ENCODE results near the gene GAL. TPM values are rescaled to one million over a fixed set of nuclear protein-coding genes. Genes with fewer than 3 reads are reported as not detected.

Gene GAL
- total and polyA plus RNA-seq, 4 donors: 0.61 to 1.8 TPM; not detected in 2

GRCh38 chr11:68641880-68642279 is 42.5 kb upstream of the GAL start:
- ATAC-seq (ENCODE audit: insufficient read depth, low FRiP score) (no peak), DNase-seq (no peak)
- Histone ChIP-seq H3K27ac (ENCODE audit: low read depth in 1 of 2, low read length in 1 of 2) (no peak overlapping the region), H3K4me1 (ENCODE audit: control insufficient read depth in 5 of 5, insufficient read depth in 5 of 5, low read length in 5 of 5) (no peaks in the 10 kb centered on the region), H3K9ac (ENCODE audit: insufficient read depth in 1 of 2, low read length in 2 of 2) (no peak overlapping the region), H3K9me3 (ENCODE audit: control insufficient read depth in 4 of 4, insufficient read depth in 3 of 4, low read length in 3 of 4) (peaks cover 0 to under 1% (median 0%) of the 10 kb centered on the region in 4 donors), H3K36me3 (ENCODE audit: control insufficient read depth in 4 of 4, insufficient read depth in 4 of 4, low read length in 4 of 4) (no peaks in the 10 kb centered on the region), H3K27me3 (ENCODE audit: control insufficient read depth in 3 of 3, insufficient read depth in 3 of 3, low read length in 2 of 3) (no peaks in the 10 kb centered on the region), H3K4me3 (no peak overlapping the region)
- 87 to 91% methylated on average over 15 of the region's 15 CpGs for WGBS, 2 donors
- TF ChIP-seq CTCF (IDR thresholded peaks at IDR 0.05; ENCODE audit: control extremely low read depth, extremely low read depth): no peak

GRCh38 chr11:68643585-68643984 is 40.8 kb upstream of the GAL start:
- no peak overlapping the region for H3K9ac ChIP-seq (ENCODE audit: insufficient read depth in 1 of 2, low read length in 2 of 2)
- WGBS, 2 donors: 36 to 64% methylated on average over 12 of the region's 12 CpGs
- H3K36me3 ChIP-seq (ENCODE audit: control insufficient read depth in 4 of 4, insufficient read depth in 4 of 4, low read length in 4 of 4): no peaks in the 10 kb centered on the region
- no peak overlapping the region for H3K4me3 ChIP-seq
- H3K4me1 ChIP-seq (ENCODE audit: control insufficient read depth in 5 of 5, insufficient read depth in 5 of 5, low read length in 5 of 5): no peaks in the 10 kb centered on the region
- no peaks in the 10 kb centered on the region for H3K27me3 ChIP-seq (ENCODE audit: control insufficient read depth in 3 of 3, insufficient read depth in 3 of 3, low read length in 2 of 3)
- ATAC-seq (ENCODE audit: insufficient read depth, low FRiP score) (no peak), DNase-seq (peak in 1 of 3 donors; percentile 35)
- H3K27ac ChIP-seq (ENCODE audit: low read depth in 1 of 2, low read length in 1 of 2): no peak overlapping the region
- no peak for TF ChIP-seq CTCF (IDR thresholded peaks at IDR 0.05; ENCODE audit: control extremely low read depth, extremely low read depth)
- peaks cover 2 to 7% (median 4%) of the 10 kb centered on the region in 4 donors for H3K9me3 ChIP-seq (ENCODE audit: control insufficient read depth in 4 of 4, insufficient read depth in 3 of 4, low read length in 3 of 4)

- 93 to 95% methylated on average over 1 of the region's 1 CpG for WGBS, 2 donors
- no peak overlapping the region for H3K27ac ChIP-seq (ENCODE audit: low read depth in 1 of 2, low read length in 1 of 2)
- no peak for TF ChIP-seq CTCF (IDR thresholded peaks at IDR 0.05; ENCODE audit: control extremely low read depth, extremely low read depth)
- H3K9ac ChIP-seq (ENCODE audit: insufficient read depth in 1 of 2, low read length in 2 of 2): no peak overlapping the region
- H3K36me3 ChIP-seq (ENCODE audit: control insufficient read depth in 4 of 4, insufficient read depth in 4 of 4, low read length in 4 of 4): no peaks in the 10 kb centered on the region
- H3K4me1 ChIP-seq (ENCODE audit: control insufficient read depth in 5 of 5, insufficient read depth in 5 of 5, low read length in 5 of 5): no peaks in the 10 kb centered on the region
- ATAC-seq (ENCODE audit: insufficient read depth, low FRiP score) (no peak), DNase-seq (no peak)
- no peaks in the 10 kb centered on the region for H3K27me3 ChIP-seq (ENCODE audit: control insufficient read depth in 3 of 3, insufficient read depth in 3 of 3, low read length in 2 of 3)
- H3K9me3 ChIP-seq (ENCODE audit: control insufficient read depth in 4 of 4, insufficient read depth in 3 of 4, low read length in 3 of 4): peaks cover 2 to 7% (median 4%) of the 10 kb centered on the region in 4 donors
- H3K4me3 ChIP-seq: no peak overlapping the region
Measured at GRCh38 chr11:68646832-68647231, 37.5 kb upstream of the GAL start.

All from lung (tissue), 12 donors.